HG02840 (cell line): Measurements from ENCODE around the gene ZNF512B.
"Not testable (repeated sequence)": the region's sequence is repeated elsewhere in the genome, so short reads cannot be mapped to it uniquely, and the experiment has no call there.

Experiments used
- ATAC-seq: cut with Tn5 transposase; IDR thresholded peaks from one replicate; pipeline ENCODE4 v1.9.1; 2021; ENCODE audit warnings: mild to moderate bottlenecking, moderate library complexity, moderate number of reproducible peaks; ENCODE audit not compliant: unreplicated experiment, low FRiP score

Gene ZNF512B

DNA sequence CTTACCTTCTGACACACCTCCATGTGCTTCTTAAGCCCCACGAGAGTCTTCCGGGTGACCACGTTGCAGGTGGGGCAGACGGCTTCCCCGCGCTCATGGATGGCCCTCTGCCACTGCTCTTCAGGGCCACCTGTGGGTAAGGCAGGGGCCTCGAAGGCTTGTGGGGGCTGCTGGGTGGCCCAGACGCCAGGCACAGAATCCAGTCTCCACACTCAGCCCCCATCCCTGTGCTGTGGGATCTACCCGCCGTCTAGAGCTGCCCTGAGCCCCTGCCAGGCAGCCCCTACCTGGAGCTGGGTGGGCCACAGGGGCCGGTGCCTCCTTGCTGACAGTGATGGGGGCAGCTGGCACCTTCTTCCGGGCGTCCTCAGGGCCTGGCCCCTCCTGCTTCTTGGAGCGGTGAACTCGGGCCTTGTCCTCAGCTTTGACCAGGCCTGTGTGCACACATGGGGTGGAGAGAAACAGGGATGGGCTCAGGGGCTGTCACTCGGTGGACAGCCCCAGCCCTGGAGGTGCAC is 5.9 kb downstream of the ZNF512B start:
- ATAC-seq = no peak

- ATAC-seq = no peak
Observed at GRCh38 chr20:63963348-63963741, 6.4 kb downstream of the ZNF512B start.

GRCh38 chr20:63962426-63963347 is 7.0 kb downstream of the ZNF512B start:
- ATAC-seq = no peak

DNA sequence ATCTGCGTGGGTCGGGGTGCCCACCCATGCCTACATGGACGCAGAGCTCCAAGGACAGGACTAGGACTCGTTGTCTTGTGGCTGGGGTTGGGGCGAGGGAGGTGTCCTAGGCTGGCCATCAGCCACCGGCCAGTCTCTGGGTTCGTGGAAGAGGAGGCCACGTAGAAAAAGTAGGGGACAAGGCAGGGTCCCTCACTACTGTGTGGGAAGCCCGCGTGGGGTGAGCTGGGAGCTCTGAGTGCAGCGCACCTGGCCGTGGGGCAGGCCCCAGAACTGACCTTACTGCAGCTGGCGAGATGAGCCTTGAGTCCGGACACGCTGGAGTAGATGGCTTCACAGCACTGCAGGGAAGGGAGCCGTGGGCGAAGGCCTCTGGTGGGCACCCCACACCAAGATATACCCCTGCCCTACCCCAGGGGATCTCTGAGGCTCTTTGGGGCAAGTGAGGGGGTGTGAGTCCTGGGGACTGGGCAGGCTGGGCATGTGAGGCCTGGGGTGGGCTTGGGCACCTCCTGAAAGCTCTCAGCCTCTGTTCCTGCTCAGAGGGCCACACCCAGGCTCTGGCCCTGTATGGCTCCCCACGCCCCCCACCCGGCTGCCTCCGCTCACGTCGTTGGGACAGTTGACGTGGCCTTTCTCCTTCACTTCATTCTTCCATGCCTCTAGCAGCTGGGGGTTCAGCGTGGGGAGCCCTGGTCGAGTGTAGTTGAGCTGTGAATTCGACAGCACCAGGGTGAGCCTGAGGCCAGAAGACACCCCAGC is 7.9 kb downstream of the ZNF512B start:
- no peak for ATAC-seq

GRCh38 chr20:63960654-63961621 is 8.8 kb downstream of the ZNF512B start:
- not testable (repeated sequence) for ATAC-seq

DNA sequence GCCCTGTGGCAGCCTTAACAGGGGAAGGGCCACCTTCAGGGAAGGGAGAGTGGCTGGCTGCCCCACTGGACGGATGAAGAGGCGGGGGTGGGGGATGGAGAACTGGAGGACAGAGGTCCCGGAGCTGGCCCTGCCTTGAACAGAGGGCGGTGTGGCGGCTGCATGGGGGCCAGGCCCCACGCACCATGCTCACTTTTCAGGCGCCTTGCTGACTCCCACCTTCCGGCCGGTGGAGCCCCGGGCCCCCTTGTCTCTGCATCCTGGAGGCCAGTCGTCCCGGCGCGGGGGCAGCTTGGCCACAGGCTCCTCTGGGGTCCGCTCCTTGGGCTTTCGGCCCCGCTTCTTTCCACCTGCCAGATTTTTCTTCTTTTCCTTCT is 10.0 kb downstream of the ZNF512B start:
- ATAC-seq = no peak

GRCh38 chr20:63958964-63959698 is 10.6 kb downstream of the ZNF512B start:
- ATAC-seq = no peak

DNA sequence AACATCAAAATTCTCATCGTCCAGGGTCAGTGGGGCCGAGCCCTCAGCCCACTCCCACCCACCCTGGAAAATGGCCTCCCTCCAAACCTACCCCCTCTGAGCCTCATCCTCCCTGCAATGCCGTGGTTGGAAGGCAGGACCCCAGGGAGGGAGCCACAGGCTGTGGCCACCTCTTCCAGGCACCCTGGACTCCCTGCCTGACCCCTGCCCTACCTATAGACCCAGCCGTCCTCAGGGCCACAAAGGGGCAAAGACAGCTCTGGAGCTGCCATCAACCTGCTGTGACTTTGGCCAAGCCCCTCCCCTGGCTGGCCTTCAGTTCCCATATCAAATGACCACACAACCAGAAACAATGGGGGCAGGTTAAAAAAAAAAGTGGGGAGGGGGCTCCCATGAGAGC is 11.3 kb downstream of the ZNF512B start:
- no peak for ATAC-seq

GRCh38 chr20:63957690-63958441 is 11.9 kb downstream of the ZNF512B start:
- ATAC-seq = no peak

GRCh38 chr20:63957004-63957689 is 12.6 kb downstream of the ZNF512B start:
- peak; percentile 14 for ATAC-seq

DNA sequence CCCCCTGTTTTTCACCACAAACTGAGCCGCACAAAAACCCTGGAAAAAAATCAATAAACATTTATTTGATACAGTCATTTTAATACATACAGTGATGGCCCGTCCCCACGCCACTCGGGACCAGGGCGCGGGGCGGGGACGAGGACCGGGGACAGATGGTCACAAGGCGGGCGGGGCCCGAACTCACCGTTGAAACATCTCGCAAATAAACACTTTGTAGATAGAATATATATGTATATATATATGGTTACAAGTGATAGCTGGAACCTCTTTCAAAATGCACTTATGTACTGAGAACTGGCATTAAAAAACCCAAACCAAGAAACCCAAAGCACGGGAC is 13.1 kb downstream of the ZNF512B start:
- peak; percentile 21 for ATAC-seq

DNA sequence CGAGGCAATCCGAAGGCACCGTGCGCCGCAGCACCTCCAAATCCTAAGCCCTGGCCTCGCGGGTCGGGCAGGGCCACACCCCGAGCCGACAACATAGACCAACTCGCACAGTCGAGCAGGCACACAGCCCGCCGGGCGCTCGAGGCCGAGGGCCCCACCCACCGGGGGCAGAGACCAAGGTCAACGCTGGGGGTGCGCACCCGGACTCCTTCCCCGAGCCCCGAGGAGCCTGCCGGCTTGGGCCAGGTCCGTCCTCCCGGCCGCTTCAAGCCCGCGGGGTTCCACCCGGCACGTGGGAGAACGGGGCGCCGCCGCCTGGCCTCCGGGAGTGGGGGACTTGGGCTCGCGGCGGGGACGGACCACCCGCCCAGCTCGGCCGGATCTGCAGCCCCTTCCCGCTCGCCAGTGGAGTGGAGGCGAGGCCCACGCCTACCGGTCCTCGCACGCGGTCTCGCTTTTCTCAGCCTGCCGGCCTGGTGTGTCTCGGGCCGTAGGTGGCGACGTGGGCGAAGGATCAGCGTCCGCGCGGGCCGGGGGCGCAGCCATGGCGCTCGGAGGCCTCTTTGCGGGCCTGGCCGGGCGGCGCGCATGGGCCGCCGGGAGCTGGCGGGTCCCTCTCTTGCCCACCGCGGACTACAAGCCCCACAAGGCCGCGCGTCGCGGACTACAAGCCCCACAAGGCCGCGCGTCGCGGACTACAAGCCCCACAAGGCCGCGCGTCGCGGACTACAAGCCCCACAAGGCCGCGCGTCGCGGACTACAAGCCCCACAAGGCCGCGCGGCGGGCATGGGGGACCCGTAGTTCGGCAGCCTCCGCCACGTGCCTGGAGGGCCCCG is 13.7 kb downstream of the ZNF512B start, which contains the start of gene UCKL1:
TSS of gene UCKL1 (minus strand) at position 590 of the 837 bp plus-strand sequence. CDS start at position 546, 44 bp downstream.
- ATAC-seq = peak; percentile 70

DNA sequence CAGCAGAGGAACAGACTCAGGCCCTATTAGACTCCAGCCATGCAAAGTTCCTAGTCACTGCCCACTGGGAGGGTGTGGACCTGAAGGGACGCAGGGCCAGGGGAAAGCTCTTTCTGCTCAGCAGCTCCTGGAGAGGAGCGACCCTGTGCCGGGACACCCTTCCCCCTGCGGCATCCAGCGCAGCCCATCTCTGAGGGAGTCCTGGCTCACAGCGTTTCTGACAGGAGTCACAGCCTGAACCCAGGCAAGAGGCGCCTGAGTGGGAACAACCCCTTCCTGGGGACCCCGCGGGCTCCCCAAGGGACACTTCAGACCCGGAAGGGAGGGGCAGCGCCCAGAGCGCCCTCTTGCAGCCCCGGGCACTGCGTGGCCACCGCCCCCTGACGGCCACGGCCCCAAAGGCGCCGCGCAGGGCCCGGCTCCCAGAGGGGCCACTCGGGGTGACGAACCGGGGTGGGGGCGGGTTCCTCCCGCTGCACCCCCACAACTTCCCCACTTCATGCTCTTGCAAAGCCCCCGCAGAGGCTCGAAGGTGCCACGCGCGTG is 14.4 kb downstream of the ZNF512B start:
- ATAC-seq = peak; percentile 12

DNA sequence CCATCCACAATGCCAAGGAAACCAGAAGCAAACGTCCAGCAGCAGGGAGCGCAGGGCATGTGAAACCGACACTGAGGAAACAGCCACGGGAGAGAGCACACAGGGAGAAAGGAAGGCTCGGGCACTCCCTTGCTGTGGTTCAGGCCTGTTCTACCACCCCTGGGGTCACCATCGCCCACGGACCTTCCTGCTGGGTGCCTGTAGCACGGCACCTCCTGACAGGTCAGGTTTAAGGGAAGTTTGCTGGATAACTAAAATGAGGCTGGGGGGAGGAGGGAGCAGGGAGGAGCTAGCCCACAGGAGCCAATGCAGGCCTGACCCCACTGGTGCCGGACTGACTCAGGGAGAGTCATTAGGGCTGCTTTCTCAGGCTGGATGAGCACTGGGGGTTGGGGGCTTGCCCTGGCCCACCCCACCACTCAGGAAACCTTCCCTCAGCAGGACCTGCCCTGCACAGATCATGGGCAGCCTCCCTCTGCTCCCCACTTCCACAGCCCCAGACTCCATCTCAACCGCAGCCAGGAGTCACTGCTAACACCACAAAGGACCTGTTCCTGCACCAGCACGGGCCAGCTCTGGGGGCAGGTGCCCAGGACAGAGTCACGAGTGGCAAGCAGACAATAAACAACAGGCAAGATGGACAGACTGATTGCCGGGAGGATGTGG is 15.8 kb downstream of the ZNF512B start:
- no peak for ATAC-seq

- no peak for ATAC-seq
Observed at GRCh38 chr20:63952769-63953168, 17.0 kb downstream of the ZNF512B start.

- no peak for ATAC-seq
Observed at GRCh38 chr20:63952210-63952535, 17.6 kb downstream of the ZNF512B start.
